Endothelial cell of umbilical vein (primary cell): ENCODE results near the gene MDH1. TPM values are rescaled to one million over a fixed set of nuclear protein-coding genes. Genes with fewer than 3 reads are reported as not detected.

ENCODE experiments used
- BruUV-seq: library from RNA; stranded (reverse); fragments of 400-500 nt; replicated peaks from 2 replicates; lab custom pipeline; 2021; lab: Mats Ljungman, UMichigan
- CTCF ChIA-PET: fragments of 300-600, 350-600 bp; sonication (Branson Sonifier 250); formaldehyde crosslinking; loops from one replicate; lab custom pipeline; 2021; ENCODE audit warnings: antibody characterized with exemption, inconsistent platforms; lab: Charles Lee
- POLR2A ChIA-PET: fragments of 300-600, 350-600 bp; sonication (Branson Sonifier 250); formaldehyde crosslinking; loops from one replicate; lab custom pipeline; 2021; ENCODE audit warnings: antibody characterized with exemption, inconsistent platforms; lab: Charles Lee
- DNase-seq: peaks from one replicate; pipeline ENCODE4 v3.0.0-alpha.2; 2011; ENCODE audit warnings: low read depth, low spot score
- FAIRE-seq: peaks from 2 replicates; lab custom pipeline; 2011; peaks lifted over from hg19 to GRCh38; lab: Jason Lieb, UNC
- H2AFZ ChIP-seq: 2 replicates; pipeline ENCODE4 v1.6.0; 2012; ENCODE audit warnings: low read depth, low read length, control low read depth, inconsistent platforms
- H3K27ac ChIP-seq: 2 replicates; pipeline ENCODE4 v1.5.1; 2011; ENCODE audit warnings: low read depth, mild to moderate bottlenecking, control low read depth, low read length, moderate library complexity; ENCODE audit not compliant: insufficient read depth
- H3K27me3 ChIP-seq, 2 experiments: 2 replicates each; pipeline versions ENCODE4 v1.6.0 to v1.6.1; 2011; ENCODE audit warnings: low read length in 2 of 2, mixed read lengths in 1 of 2; ENCODE audit not compliant: control insufficient read depth in 2 of 2, insufficient read depth in 2 of 2
- H3K36me3 ChIP-seq, 2 experiments: 2 replicates in 1 of 2; 3 replicates in 1 of 2; pipeline ENCODE4 v1.5.1; 2011; ENCODE audit warnings: low read length in 2 of 2, mild to moderate bottlenecking in 1 of 2, moderate library complexity in 1 of 2; ENCODE audit not compliant: control insufficient read depth in 2 of 2, insufficient read depth in 2 of 2; ENCODE audit errors: extremely low read depth in 1 of 2
- H3K4me1 ChIP-seq: 3 replicates; pipeline ENCODE4 v1.5.1; 2011; ENCODE audit warnings: mild to moderate bottlenecking, low read length; ENCODE audit not compliant: control insufficient read depth, insufficient read depth; ENCODE audit errors: extremely low read depth
- H3K4me2 ChIP-seq: 2 replicates; pipeline ENCODE4 v1.6.1; 2011; ENCODE audit warnings: low read length, control low read depth, mixed read lengths; ENCODE audit not compliant: insufficient read depth
- H3K4me3 ChIP-seq, 3 experiments: fragments of 200-600 bp in 1 of 3; sonication (generic), shearing (Covaris generic) in 1 of 3; replicated peaks in 1 of 3; 2 replicates each; pipeline ENCODE4 v1.5.1; 2011 to 2016; ENCODE audit warnings: control low read depth in 3 of 3, low read length in 3 of 3, mild to moderate bottlenecking in 2 of 3, inconsistent platforms in 1 of 3, low read depth in 1 of 3, moderate library complexity in 1 of 3; ENCODE audit not compliant: insufficient read depth in 1 of 3
- H3K79me2 ChIP-seq: 2 replicates; pipeline ENCODE4 v1.6.0; 2012; ENCODE audit warnings: low read length, inconsistent platforms; ENCODE audit not compliant: control insufficient read depth, insufficient read depth
- H3K9ac ChIP-seq: replicated peaks from 2 replicates; pipeline ENCODE3; 2011; ENCODE audit warnings: low read length, control low read depth; ENCODE audit not compliant: insufficient read depth; ENCODE audit errors: extremely low read depth
- H3K9me1 ChIP-seq: replicated peaks from 3 replicates; pipeline ENCODE4 v1.6.0; 2011; ENCODE audit warnings: mild to moderate bottlenecking, low read length; ENCODE audit not compliant: control insufficient read depth, insufficient read depth; ENCODE audit errors: extremely low read depth
- H3K9me3 ChIP-seq: replicated peaks from 2 replicates; pipeline ENCODE4 v1.5.1; 2012; ENCODE audit warnings: low read length, inconsistent platforms; ENCODE audit not compliant: control insufficient read depth, insufficient read depth
- H4K20me1 ChIP-seq: replicated peaks from 2 replicates; pipeline ENCODE3; 2011; ENCODE audit warnings: mild to moderate bottlenecking, low read length; ENCODE audit not compliant: control insufficient read depth, insufficient read depth; ENCODE audit errors: extremely low read depth
- CTCF ChIP-seq, 2 donors: IDR thresholded peaks; 1 replicate in 1 of 2; 2 replicates in 1 of 2; pipeline ENCODE4 v1.5.1; 2011; ENCODE audit warnings: low read length in 2 of 2, mild to moderate bottlenecking in 2 of 2, moderate library complexity in 2 of 2, control low read depth in 1 of 2, inconsistent platforms in 1 of 2, low read depth in 1 of 2; ENCODE audit not compliant: insufficient read depth in 1 of 2; ENCODE audit errors: extremely low read depth in 1 of 2
- EZH2 ChIP-seq: IDR thresholded peaks from 2 replicates; pipeline ENCODE4 v1.6.1; 2012; ENCODE audit warnings: borderline replicate concordance, low read depth, mild to moderate bottlenecking, moderate library complexity, low read length, inconsistent platforms; ENCODE audit not compliant: severe bottlenecking
- FOS ChIP-seq: IDR thresholded peaks from 2 replicates; pipeline ENCODE4 v1.6.1; 2011; ENCODE audit warnings: mild to moderate bottlenecking, low read length, moderate library complexity, borderline replicate concordance; ENCODE audit not compliant: insufficient read depth
- GATA2 ChIP-seq: IDR thresholded peaks from 2 replicates; pipeline ENCODE4 v1.7.0; 2011; ENCODE audit warnings: low read depth, mild to moderate bottlenecking, moderate library complexity, mixed read lengths, low read length; ENCODE audit not compliant: insufficient read length, insufficient read depth
- JUN ChIP-seq: IDR thresholded peaks from 2 replicates; pipeline ENCODE4 v1.6.1; 2011; ENCODE audit warnings: borderline replicate concordance, low read depth; ENCODE audit not compliant: insufficient read length, insufficient read depth
- MYC ChIP-seq: IDR thresholded peaks from one replicate; pipeline ENCODE4 v1.6.1; 2011; ENCODE audit warnings: mild to moderate bottlenecking, low read depth, low read length
- POLR2A ChIP-seq: IDR thresholded peaks from 2 replicates; pipeline ENCODE4 v1.6.1; 2012; ENCODE audit warnings: low read depth, mild to moderate bottlenecking, control low read depth, low read length
- POLR2AphosphoS5 ChIP-seq: IDR thresholded peaks from 2 replicates; pipeline ENCODE4 v1.6.1; 2012; ENCODE audit warnings: low read depth, mild to moderate bottlenecking, control low read depth, low read length, moderate library complexity; ENCODE audit not compliant: insufficient read depth
- dilution Hi-C: fragments of 300-500 bp; cut with MboI; formaldehyde crosslinking; loops from one replicate; pipeline ENCODE4 v1.15.0; 2019; ENCODE audit warnings: low sequenced_read_pairs; ENCODE audit not compliant: extremely low pct_ligation_motif_present
- intact Hi-C: fragments of 100-400 bp; cut with micrococcal nuclease; formaldehyde crosslinking; loops from one replicate; pipeline ENCODE4 v1.10.0; 2022
- polyA plus RNA-seq, 4 experiments: library from polyadenylated mRNA; depleted of rRNA in 3 of 4; stranded (reverse) in 3 of 4; unstranded in 1 of 4; fragments of >200 nt; gene quantifications; 2 replicates each; pipeline versions ENCODE4 v1.2.1 to v1.2.3, GENCODE V29; 2011 to 2012; ENCODE audit warnings: missing spikeins in 1 of 4
- total RNA-seq: library from RNA; stranded (reverse); gene quantifications from 2 replicates; pipeline ENCODE4 v1.2.3, GENCODE V29; 2021
- TF ChIP-seq, protein P1 (sequence below): IDR thresholded peaks from 2 replicates; pipeline ENCODE4 v1.6.1; 2011; ENCODE audit not compliant: insufficient read depth, insufficient read length

Gene MDH1
- total and polyA plus RNA-seq, 2 donors (not counting 3 experiments of a cell fraction or from before 2014, with no cell fraction given), result 107 to 121 TPM

DNA sequence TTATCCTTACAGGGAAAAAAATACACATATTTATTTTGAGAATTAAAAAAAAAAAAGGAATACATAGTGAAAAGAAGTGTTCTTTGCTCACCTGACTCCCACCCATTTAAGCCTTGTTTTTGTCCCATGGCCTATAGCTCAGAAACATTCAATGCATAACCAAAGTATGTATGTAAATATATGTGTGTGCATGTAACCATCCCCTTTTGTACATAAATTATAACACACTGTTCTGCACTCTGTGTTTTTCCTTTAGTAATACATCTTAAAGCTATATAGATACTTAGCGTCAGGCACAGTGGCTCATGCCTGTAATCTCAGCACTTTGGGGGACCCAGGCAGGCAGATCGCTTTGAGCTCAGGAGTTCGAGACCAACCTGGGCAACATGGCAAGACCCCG lies 21.8 kb downstream of the MDH1 start:
- ChIA-PET CTCF (no interaction called here), POLR2A (no interaction called here)
- DNase-seq (no peak), FAIRE-seq (no peak)
- H3K27me3 ChIP-seq, result peaks cover 0 to 2% of the 10 kb centered on the region in 2 experiments
- H3K36me3 ChIP-seq, result peaks cover 7% of the 10 kb centered on the region in 2 experiments
- dilution Hi-C loops, result no loop called here
- H3K9ac ChIP-seq, result no peak overlapping the region
- H3K4me3 ChIP-seq, result no peak overlapping the region
- H3K9me3 ChIP-seq, result no peaks in the 10 kb centered on the region
- H4K20me1 ChIP-seq, result no peaks in the 10 kb centered on the region
- no peaks in the 10 kb centered on the region for H3K79me2 ChIP-seq
- TF ChIP-seq FOS, result no peak
- no peak for TF ChIP-seq JUN
- no peak for TF ChIP-seq EZH2
- TF ChIP-seq, protein P1, sequence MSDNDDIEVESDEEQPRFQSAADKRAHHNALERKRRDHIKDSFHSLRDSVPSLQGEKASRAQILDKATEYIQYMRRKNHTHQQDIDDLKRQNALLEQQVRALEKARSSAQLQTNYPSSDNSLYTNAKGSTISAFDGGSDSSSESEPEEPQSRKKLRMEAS, result no peak
- no peak for TF ChIP-seq MYC
- no peak for TF ChIP-seq CTCF (IDR thresholded peaks at IDR 0.05; ENCODE audit: extremely low read depth in 1 of 2, insufficient read depth in 1 of 2, low read depth in 1 of 2, low read length in 2 of 2)
- TF ChIP-seq GATA2, result no peak
- TF ChIP-seq POLR2A, result no peak
- no peak for TF ChIP-seq POLR2AphosphoS5
- peaks cover 2% of the 10 kb centered on the region for H3K9me1 ChIP-seq
- no peak overlapping the region for H2AFZ ChIP-seq
- no peaks in the 10 kb centered on the region for H3K4me1 ChIP-seq
- no TSS peak for BruUV-seq
- intact Hi-C loops, result loop anchor here (5.0 kb wide), 1 partner anchor 1923 kb away; no protein-coding TSS in a partner anchor
- H3K4me2 ChIP-seq, result no peak overlapping the region
- no peak overlapping the region for H3K27ac ChIP-seq
